Neural cell (in vitro differentiated cells): ENCODE results near the gene POU3F2. TPM values are rescaled to one million over a fixed set of nuclear protein-coding genes. Genes with fewer than 3 reads are reported as not detected.
A peak's percentile ranks its signal among the peaks of the same experiment; 100 is the strongest.

Experiments
- H2AFZ ChIP-seq: fragments of 200-600, 300-800 bp; sonication (generic), shearing (Covaris generic); 2 replicates; pipeline ENCODE4 v1.6.0; 2014; ENCODE audit warnings: low read depth, mild to moderate bottlenecking, antibody characterized with exemption, low read length, moderate library complexity
- H3F3A ChIP-seq: fragments of 200-600 bp; shearing (Covaris generic); 2 replicates; pipeline ENCODE4 v1.6.1; 2016; ENCODE audit warnings: mild to moderate bottlenecking, moderate library complexity, mixed read lengths, antibody characterized with exemption, low read length; ENCODE audit not compliant: insufficient read depth, poor library complexity, severe bottlenecking
- H3K27ac ChIP-seq: fragments of 200-600, 300-800 bp; sonication (generic), shearing (Covaris generic); 2 replicates; pipeline ENCODE4 v1.5.1; 2014; ENCODE audit warnings: mild to moderate bottlenecking, low read length, moderate library complexity
- H3K27me3 ChIP-seq: fragments of 300-800, 200-600 bp; sonication (generic), shearing (Covaris generic); 2 replicates; pipeline ENCODE4 v1.6.0; 2014; ENCODE audit warnings: mild to moderate bottlenecking, low read depth, low read length, moderate library complexity; ENCODE audit not compliant: insufficient read depth
- H3K36me3 ChIP-seq: fragments of 300-800, 200-600 bp; sonication (generic), shearing (Covaris generic); 2 replicates; pipeline ENCODE4 v1.5.1; 2014; ENCODE audit warnings: mild to moderate bottlenecking, antibody characterized with exemption, low read length, moderate library complexity; ENCODE audit not compliant: insufficient read depth
- H3K4me2 ChIP-seq: fragments of 300-800, 200-600 bp; sonication (generic), shearing (Covaris generic); 2 replicates; pipeline ENCODE4 v1.6.0; 2014; ENCODE audit warnings: mild to moderate bottlenecking, low read length
- H3K4me3 ChIP-seq: fragments of 300-800, 200-600 bp; sonication (generic), shearing (Covaris generic); 2 replicates; pipeline ENCODE4 v1.5.1; 2014; ENCODE audit warnings: mild to moderate bottlenecking, low read length, moderate library complexity
- H3K79me2 ChIP-seq: fragments of 200-600 bp; shearing (Covaris generic); replicated peaks from 2 replicates; pipeline ENCODE4 v1.6.0; 2014; ENCODE audit warnings: mild to moderate bottlenecking, low read length, moderate library complexity; ENCODE audit not compliant: insufficient read depth
- H3K9ac ChIP-seq: fragments of 300-800, 200-600 bp; sonication (generic), shearing (Covaris generic); 2 replicates; pipeline ENCODE4 v1.6.1; 2016; ENCODE audit warnings: mild to moderate bottlenecking, low read length, mixed read lengths
- H3K9me2 ChIP-seq: fragments of 200-600 bp; shearing (Covaris generic); 2 replicates; pipeline ENCODE4 v1.6.1; 2016; ENCODE audit warnings: mild to moderate bottlenecking, low read length, mixed read lengths; ENCODE audit not compliant: insufficient read depth
- H3K9me3 ChIP-seq: fragments of 200-600, 300-800 bp; sonication (generic), shearing (Covaris generic); 2 replicates; pipeline ENCODE4 v1.6.1; 2016; ENCODE audit warnings: mild to moderate bottlenecking, mixed run types, low read length, moderate library complexity, mixed read lengths
- H4K20me1 ChIP-seq: fragments of 200-600 bp; shearing (Covaris generic); 2 replicates; pipeline ENCODE4 v1.6.1; 2016; ENCODE audit warnings: mild to moderate bottlenecking, mixed run types; ENCODE audit not compliant: insufficient read depth
- EP300 ChIP-seq: fragments of 450-650 bp; conservative IDR thresholded peaks from 2 replicates; pipeline ENCODE4 v1.6.1; 2014; ENCODE audit warnings: antibody characterized with exemption, mild to moderate bottlenecking, moderate library complexity; ENCODE audit not compliant: poor library complexity, severe bottlenecking
- EZH2 ChIP-seq: fragments of 200-600, 300-800 bp; shearing (Covaris generic), sonication (generic); IDR thresholded peaks from 2 replicates; pipeline ENCODE4 v1.6.1; 2014; ENCODE audit warnings: antibody characterized with exemption, low read length, borderline replicate concordance, mild to moderate bottlenecking; ENCODE audit not compliant: insufficient read depth, poor library complexity, severe bottlenecking
- MXI1 ChIP-seq: fragments of 450-650 bp; conservative IDR thresholded peaks from 2 replicates; pipeline ENCODE4 v1.6.1; 2014; ENCODE audit warnings: antibody characterized with exemption, mild to moderate bottlenecking; ENCODE audit not compliant: poor library complexity, severe bottlenecking
- POLR2AphosphoS5 ChIP-seq: IDR thresholded peaks from 2 replicates; pipeline ENCODE4 v1.6.1; 2012
- RAD21 ChIP-seq: fragments of 450-650 bp; conservative IDR thresholded peaks from 2 replicates; pipeline ENCODE4 v1.6.1; 2014; ENCODE audit warnings: antibody characterized with exemption, mild to moderate bottlenecking, moderate library complexity
- SMC3 ChIP-seq: fragments of 450-650 bp; conservative IDR thresholded peaks from 2 replicates; pipeline ENCODE4 v1.6.1; 2014; ENCODE audit warnings: antibody characterized with exemption, mild to moderate bottlenecking, moderate library complexity; ENCODE audit not compliant: poor library complexity
- TAF1 ChIP-seq: IDR thresholded peaks from 2 replicates; pipeline ENCODE4 v1.6.1; 2012; ENCODE audit warnings: low read depth
- polyA plus RNA-seq: library from polyadenylated mRNA; depleted of rRNA; stranded (reverse); fragments of >200 nt; gene quantifications from 2 replicates; pipeline ENCODE4 v1.2.3, GENCODE V29; 2014
- TF ChIP-seq, protein P1 (sequence below): IDR thresholded peaks from 2 replicates; pipeline ENCODE4 v1.6.1; 2012; ENCODE audit warnings: borderline replicate concordance
- TF ChIP-seq, protein P2 (sequence below): fragments of 450-650 bp; IDR thresholded peaks from 2 replicates; pipeline ENCODE4 v1.5.1; 2014; ENCODE audit warnings: antibody characterized with exemption, mild to moderate bottlenecking, moderate library complexity; ENCODE audit not compliant: poor library complexity, severe bottlenecking

POU3F2 gene
- polyA plus RNA-seq, 1 donor from 2014 or later: 35.3 TPM

DNA sequence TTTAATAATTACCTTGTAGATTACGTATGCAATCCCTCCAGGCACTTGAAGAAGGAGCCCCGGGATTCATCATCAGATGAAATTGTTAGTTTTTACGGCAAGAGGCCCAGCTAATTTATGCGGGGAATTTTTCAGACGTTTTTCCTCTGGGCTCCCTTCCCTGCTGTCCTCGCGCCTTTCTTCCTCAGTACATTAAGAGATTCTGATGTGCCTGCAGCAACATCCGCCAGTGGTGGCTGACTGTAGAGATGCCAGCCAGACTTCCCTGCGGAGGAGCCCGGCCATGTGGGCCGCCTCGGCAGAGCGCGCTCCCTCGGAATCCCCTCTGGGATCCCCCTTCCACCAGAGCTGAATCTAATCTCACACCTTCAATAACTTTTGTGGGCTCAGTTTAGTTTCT, 46.4 kb upstream of the POU3F2 start:
- Histone ChIP-seq H3K4me3 (no peak overlapping the region), H3K36me3 (no peaks in the 10 kb centered on the region), H4K20me1 (no peaks in the 10 kb centered on the region), H3K9me3 (no peaks in the 10 kb centered on the region), H3K9me2 (no peaks in the 10 kb centered on the region), H3K4me2 (no peak overlapping the region), H3K27ac (no peak overlapping the region), H2AFZ (no peak overlapping the region), H3K9ac (no peak overlapping the region), H3K79me2 (no peaks in the 10 kb centered on the region), H3K27me3 (no peaks in the 10 kb centered on the region), H3F3A (no peaks in the 10 kb centered on the region)
- TF ChIP-seq, protein P1, sequence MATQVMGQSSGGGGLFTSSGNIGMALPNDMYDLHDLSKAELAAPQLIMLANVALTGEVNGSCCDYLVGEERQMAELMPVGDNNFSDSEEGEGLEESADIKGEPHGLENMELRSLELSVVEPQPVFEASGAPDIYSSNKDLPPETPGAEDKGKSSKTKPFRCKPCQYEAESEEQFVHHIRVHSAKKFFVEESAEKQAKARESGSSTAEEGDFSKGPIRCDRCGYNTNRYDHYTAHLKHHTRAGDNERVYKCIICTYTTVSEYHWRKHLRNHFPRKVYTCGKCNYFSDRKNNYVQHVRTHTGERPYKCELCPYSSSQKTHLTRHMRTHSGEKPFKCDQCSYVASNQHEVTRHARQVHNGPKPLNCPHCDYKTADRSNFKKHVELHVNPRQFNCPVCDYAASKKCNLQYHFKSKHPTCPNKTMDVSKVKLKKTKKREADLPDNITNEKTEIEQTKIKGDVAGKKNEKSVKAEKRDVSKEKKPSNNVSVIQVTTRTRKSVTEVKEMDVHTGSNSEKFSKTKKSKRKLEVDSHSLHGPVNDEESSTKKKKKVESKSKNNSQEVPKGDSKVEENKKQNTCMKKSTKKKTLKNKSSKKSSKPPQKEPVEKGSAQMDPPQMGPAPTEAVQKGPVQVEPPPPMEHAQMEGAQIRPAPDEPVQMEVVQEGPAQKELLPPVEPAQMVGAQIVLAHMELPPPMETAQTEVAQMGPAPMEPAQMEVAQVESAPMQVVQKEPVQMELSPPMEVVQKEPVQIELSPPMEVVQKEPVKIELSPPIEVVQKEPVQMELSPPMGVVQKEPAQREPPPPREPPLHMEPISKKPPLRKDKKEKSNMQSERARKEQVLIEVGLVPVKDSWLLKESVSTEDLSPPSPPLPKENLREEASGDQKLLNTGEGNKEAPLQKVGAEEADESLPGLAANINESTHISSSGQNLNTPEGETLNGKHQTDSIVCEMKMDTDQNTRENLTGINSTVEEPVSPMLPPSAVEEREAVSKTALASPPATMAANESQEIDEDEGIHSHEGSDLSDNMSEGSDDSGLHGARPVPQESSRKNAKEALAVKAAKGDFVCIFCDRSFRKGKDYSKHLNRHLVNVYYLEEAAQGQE: no peak
- TF ChIP-seq TAF1: no peak
- TF ChIP-seq EP300: no peak
- no peak for TF ChIP-seq POLR2AphosphoS5
- TF ChIP-seq, protein P2, sequence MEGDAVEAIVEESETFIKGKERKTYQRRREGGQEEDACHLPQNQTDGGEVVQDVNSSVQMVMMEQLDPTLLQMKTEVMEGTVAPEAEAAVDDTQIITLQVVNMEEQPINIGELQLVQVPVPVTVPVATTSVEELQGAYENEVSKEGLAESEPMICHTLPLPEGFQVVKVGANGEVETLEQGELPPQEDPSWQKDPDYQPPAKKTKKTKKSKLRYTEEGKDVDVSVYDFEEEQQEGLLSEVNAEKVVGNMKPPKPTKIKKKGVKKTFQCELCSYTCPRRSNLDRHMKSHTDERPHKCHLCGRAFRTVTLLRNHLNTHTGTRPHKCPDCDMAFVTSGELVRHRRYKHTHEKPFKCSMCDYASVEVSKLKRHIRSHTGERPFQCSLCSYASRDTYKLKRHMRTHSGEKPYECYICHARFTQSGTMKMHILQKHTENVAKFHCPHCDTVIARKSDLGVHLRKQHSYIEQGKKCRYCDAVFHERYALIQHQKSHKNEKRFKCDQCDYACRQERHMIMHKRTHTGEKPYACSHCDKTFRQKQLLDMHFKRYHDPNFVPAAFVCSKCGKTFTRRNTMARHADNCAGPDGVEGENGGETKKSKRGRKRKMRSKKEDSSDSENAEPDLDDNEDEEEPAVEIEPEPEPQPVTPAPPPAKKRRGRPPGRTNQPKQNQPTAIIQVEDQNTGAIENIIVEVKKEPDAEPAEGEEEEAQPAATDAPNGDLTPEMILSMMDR: no peak
- TF ChIP-seq EZH2: no peak
- no peak for TF ChIP-seq MXI1
- no peak for TF ChIP-seq RAD21
- no peak for TF ChIP-seq SMC3

DNA sequence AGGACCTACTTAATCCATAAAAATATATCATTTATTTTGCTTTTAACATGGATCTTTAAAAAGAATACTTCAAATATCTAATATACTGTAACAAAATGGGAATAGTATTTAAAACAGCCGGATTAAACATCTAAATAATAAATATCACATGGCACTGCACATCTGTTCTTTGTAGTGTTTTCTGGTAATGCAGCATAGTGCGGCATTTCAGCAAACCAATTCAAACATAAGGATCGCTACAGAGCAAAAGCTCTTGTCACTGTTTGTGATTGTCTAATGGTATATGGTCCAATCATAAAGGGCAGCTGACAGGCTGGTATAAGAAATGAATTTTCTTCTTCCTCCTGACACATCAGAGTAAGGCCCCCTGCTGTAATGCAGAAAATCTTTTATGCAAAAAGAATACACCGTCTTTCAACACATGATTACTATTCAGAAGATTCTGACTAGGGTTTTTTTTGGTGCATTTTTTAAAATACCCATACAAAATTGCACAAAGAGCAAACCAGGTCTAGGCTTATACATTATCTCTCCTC, 40.0 kb upstream of the POU3F2 start:
- Histone ChIP-seq H3K9ac (peak overlapping the region; percentile 43), H3K4me3 (peak overlapping the region; percentile 34), H4K20me1 (no peaks in the 10 kb centered on the region), H3K36me3 (no peaks in the 10 kb centered on the region), H3K27me3 (no peaks in the 10 kb centered on the region), H3F3A (peaks cover 4% of the 10 kb centered on the region), H3K9me2 (no peaks in the 10 kb centered on the region), H3K79me2 (no peaks in the 10 kb centered on the region), H3K27ac (peak overlapping the region; percentile 80), H2AFZ (no peak overlapping the region), H3K9me3 (no peaks in the 10 kb centered on the region), H3K4me2 (peak overlapping the region; percentile 7)
- TF ChIP-seq SMC3 (peak; percentile 65), POLR2AphosphoS5 (peak; percentile 84), MXI1 (no peak), RAD21 (peak; percentile 69), EP300 (peak; percentile 97), TAF1 (peak; percentile 42), EZH2 (no peak)
- TF ChIP-seq, protein P1: peak; percentile 70
- TF ChIP-seq, protein P2: peak; percentile 53
